Pancreas (tissue), 10 donors: ENCODE results near the gene PMP22. TPM values are rescaled to one million over a fixed set of nuclear protein-coding genes. Genes with fewer than 3 reads are reported as not detected.

ENCODE experiments used
- ATAC-seq, 4 donors: fragments of 200-7000 bp; cut with Tn5 transposase; one replicate each; pipeline versions ENCODE4 v1.8.0 to v1.9.1; 2020; ENCODE audit warnings: mild to moderate bottlenecking in 4 of 4, moderate library complexity in 4 of 4
- DNase-seq, 6 donors: peaks; one replicate each; pipeline ENCODE4 v3.0.0-alpha.2; 2020
- FAIRE-seq: peaks from 2 replicates; lab custom pipeline; 2012; peaks lifted over from hg19 to GRCh38; lab: Jason Lieb, UNC
- H3K27ac ChIP-seq, 4 donors: fragments of 200-600 bp; sonication (generic); 1 replicate in 3 of 4; 2 replicates in 1 of 4; pipeline versions ENCODE4 v1.5.0 to v1.8.0; 2020
- H3K27me3 ChIP-seq, 4 donors: fragments of 200-600 bp; one replicate each; pipeline ENCODE4 v1.8.0; 2021
- H3K36me3 ChIP-seq, 3 donors: fragments of 200-600 bp; sonication (generic) in 1 of 3; one replicate each; pipeline versions ENCODE4 v1.5.0 to v1.8.0; 2020 to 2021
- H3K4me1 ChIP-seq, 3 donors: fragments of 200-600 bp; one replicate each; pipeline ENCODE4 v1.8.0; 2021
- H3K4me3 ChIP-seq, 4 donors: fragments of 200-600 bp; sonication (generic) in 2 of 4; one replicate each; pipeline versions ENCODE4 v1.5.0 to v1.8.0; 2020 to 2021
- H3K9me3 ChIP-seq, 4 donors: fragments of 200-600 bp; one replicate each; pipeline ENCODE4 v1.8.0; 2021
- CTCF ChIP-seq, 4 donors: fragments of 200-600 bp; sonication (generic) in 3 of 4; IDR thresholded peaks; one replicate each; pipeline versions ENCODE4 v1.5.0 to v1.8.0; 2021; ENCODE audit warnings: antibody characterized with exemption in 4 of 4
- WGBS, 2 donors: extraction: QIAGEN DNeasy Blood & Tissue Kit; methylation state at CpG; one replicate each; pipeline ENCODE4 v1.1.7; 2013; 5-methylcytosine and 5-hydroxymethylcytosine counted together
- intact Hi-C, 3 donors: fragments of 100-400 bp; cut with DNase I; formaldehyde crosslinking; loops; one replicate each; pipeline versions ENCODE4 v1.11.1 to v1.14.2; 2022
- polyA plus RNA-seq, 2 donors: library from polyadenylated mRNA; stranded (reverse); fragments of 200-250 nt; gene quantifications; one replicate each; pipeline ENCODE4 v1.2.3, GENCODE V29; 2013
- total RNA-seq, 6 donors: library from RNA; stranded (reverse); fragmentation: NEBNext Ultra II Directional in 4 of 6; extraction: Animal tissue kit (Norgen Biotek cat#: 25700) in 4 of 6; gene quantifications; one replicate each; pipeline versions ENCODE4 v1.2.1 to v1.2.4, GENCODE V29; 2021 to 2023
- donor health status: healthy with polysubstance abuse.
- donor health status: DM: no; HTN: no; CAD: no; lungs with moderate emphysema.
- donor health status: DM: no; HTN: no; CAD: no.
- donor health status: control.
- donor health status: control.
- donor health status: Bipolar disorder and iron deficiency.
- donor health status: DM: yes; HTN: yes; CAD: no.
- donor health status: DM: no; HTN: no; CAD: no.
- donor health status: DM: no; HTN: no; CAD: no.
- donor health status: DM: yes; HTN: yes; CAD: no.

The PMP22 gene
- total and polyA plus RNA-seq, 8 donors = 5.8 to 24.8 (median 10.4) TPM

- no peak overlapping the region for H3K4me3 ChIP-seq
- intact Hi-C loops = no loop called here
- ATAC-seq (no peak), FAIRE-seq (no peak), DNase-seq (no peak)
- H3K36me3 ChIP-seq = no peaks in the 10 kb centered on the region
- no peaks in the 10 kb centered on the region for H3K27me3 ChIP-seq
- H3K9me3 ChIP-seq = no peaks in the 10 kb centered on the region
- TF ChIP-seq CTCF (IDR thresholded peaks at IDR 0.05) = no peak
- WGBS, 2 donors = 84 to 87% methylated on average over 6 of the region's 6 CpGs
- H3K27ac ChIP-seq = no peak overlapping the region
- H3K4me1 ChIP-seq = no peaks in the 10 kb centered on the region
Observed at GRCh38 chr17:15271741-15272140, 6.6 kb upstream of the PMP22 start.

- 87 to 89% methylated on average over 9 of the region's 9 CpGs for WGBS, 2 donors
- no peak for TF ChIP-seq CTCF (IDR thresholded peaks at IDR 0.05)
- intact Hi-C loops = no loop called here
- Histone ChIP-seq H3K4me3 (no peak overlapping the region), H3K4me1 (no peaks in the 10 kb centered on the region), H3K9me3 (no peaks in the 10 kb centered on the region), H3K27ac (no peak overlapping the region), H3K27me3 (no peaks in the 10 kb centered on the region), H3K36me3 (no peaks in the 10 kb centered on the region)
- DNase-seq = no peak
- no peak for FAIRE-seq
- ATAC-seq = no peak
Observed at GRCh38 chr17:15270628-15271381, 5.7 kb upstream of the PMP22 start.

- intact Hi-C loops = no loop called here
- Histone ChIP-seq H3K4me1 (peaks cover 4 to 10% (median 6%) of the 10 kb centered on the region in 3 donors), H3K4me3 (no peak overlapping the region), H3K27ac (no peak overlapping the region), H3K9me3 (no peaks in the 10 kb centered on the region), H3K27me3 (no peaks in the 10 kb centered on the region), H3K36me3 (no peaks in the 10 kb centered on the region)
- TF ChIP-seq CTCF (IDR thresholded peaks at IDR 0.05) = no peak
- WGBS, 2 donors = 49 to 67% methylated on average over 5 of the region's 5 CpGs
- DNase-seq = no peak
- ATAC-seq = no peak
- no peak for FAIRE-seq
Observed at GRCh38 chr17:15269780-15270089, 4.6 kb upstream of the PMP22 start.

GRCh38 chr17:15269087-15269779, 4.1 kb upstream of the PMP22 start:
- intact Hi-C loops = no loop called here
- no peaks in the 10 kb centered on the region for H3K9me3 ChIP-seq

More at GRCh38 chr17:15269087-15269779, 4.1 kb upstream of the PMP22 start:
- H3K27me3 ChIP-seq = no peaks in the 10 kb centered on the region
- WGBS, 2 donors = 70 to 83% methylated on average over 7 of the region's 7 CpGs
- no peaks in the 10 kb centered on the region for H3K36me3 ChIP-seq
- DNase-seq (no peak), FAIRE-seq (no peak), ATAC-seq (no peak)
- H3K4me1 ChIP-seq = peaks cover 5 to 14% (median 10%) of the 10 kb centered on the region in 3 donors
- H3K4me3 ChIP-seq = no peak overlapping the region
- no peak for TF ChIP-seq CTCF (IDR thresholded peaks at IDR 0.05)
- H3K27ac ChIP-seq = no peak overlapping the region
